D721Med (cell line): ENCODE data around the gene DDOST.
"Not testable (repeated sequence)": the region's sequence is repeated elsewhere in the genome, so short reads cannot be mapped to it uniquely, and the experiment has no call there.

Experiments used
- DNase-seq: peaks from one replicate; pipeline ENCODE4 v3.0.0; 2011; ENCODE audit warnings: low spot score; ENCODE audit not compliant: insufficient read length
- FAIRE-seq: peaks from 2 replicates; lab custom pipeline; 2011; peaks lifted over from hg19 to GRCh38; lab: Jason Lieb, UNC
- TF ChIP-seq, protein P1 (sequence below): IDR thresholded peaks from 2 replicates; pipeline ENCODE4 v1.5.1; 2012; ENCODE audit warnings: mild to moderate bottlenecking, control low read depth; ENCODE audit not compliant: insufficient read depth; ENCODE audit errors: missing control alignments

The DDOST gene

DNA sequence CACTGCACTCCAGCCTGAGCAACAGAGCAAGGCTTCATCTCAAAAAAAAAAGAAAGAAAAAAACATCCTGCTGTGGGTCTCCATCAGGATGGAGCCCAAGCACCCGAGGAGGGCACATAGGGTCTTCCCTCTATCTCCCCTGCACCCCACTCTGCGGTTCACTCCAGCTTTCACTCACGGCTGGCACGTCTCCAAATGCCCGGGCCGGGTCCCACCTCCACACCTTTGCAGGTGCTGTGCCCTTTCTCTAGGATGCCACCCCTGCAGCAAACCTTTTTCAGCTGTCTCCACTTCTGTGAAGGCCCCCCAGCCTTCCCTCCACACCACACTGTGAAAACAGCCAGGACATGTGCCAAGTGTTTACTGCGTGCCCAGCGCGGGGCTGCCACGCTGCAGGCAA, 22.4 kb upstream of the DDOST start:
- TF ChIP-seq, protein P1, sequence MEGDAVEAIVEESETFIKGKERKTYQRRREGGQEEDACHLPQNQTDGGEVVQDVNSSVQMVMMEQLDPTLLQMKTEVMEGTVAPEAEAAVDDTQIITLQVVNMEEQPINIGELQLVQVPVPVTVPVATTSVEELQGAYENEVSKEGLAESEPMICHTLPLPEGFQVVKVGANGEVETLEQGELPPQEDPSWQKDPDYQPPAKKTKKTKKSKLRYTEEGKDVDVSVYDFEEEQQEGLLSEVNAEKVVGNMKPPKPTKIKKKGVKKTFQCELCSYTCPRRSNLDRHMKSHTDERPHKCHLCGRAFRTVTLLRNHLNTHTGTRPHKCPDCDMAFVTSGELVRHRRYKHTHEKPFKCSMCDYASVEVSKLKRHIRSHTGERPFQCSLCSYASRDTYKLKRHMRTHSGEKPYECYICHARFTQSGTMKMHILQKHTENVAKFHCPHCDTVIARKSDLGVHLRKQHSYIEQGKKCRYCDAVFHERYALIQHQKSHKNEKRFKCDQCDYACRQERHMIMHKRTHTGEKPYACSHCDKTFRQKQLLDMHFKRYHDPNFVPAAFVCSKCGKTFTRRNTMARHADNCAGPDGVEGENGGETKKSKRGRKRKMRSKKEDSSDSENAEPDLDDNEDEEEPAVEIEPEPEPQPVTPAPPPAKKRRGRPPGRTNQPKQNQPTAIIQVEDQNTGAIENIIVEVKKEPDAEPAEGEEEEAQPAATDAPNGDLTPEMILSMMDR: no peak
- FAIRE-seq (no peak), DNase-seq (no peak)

DNA sequence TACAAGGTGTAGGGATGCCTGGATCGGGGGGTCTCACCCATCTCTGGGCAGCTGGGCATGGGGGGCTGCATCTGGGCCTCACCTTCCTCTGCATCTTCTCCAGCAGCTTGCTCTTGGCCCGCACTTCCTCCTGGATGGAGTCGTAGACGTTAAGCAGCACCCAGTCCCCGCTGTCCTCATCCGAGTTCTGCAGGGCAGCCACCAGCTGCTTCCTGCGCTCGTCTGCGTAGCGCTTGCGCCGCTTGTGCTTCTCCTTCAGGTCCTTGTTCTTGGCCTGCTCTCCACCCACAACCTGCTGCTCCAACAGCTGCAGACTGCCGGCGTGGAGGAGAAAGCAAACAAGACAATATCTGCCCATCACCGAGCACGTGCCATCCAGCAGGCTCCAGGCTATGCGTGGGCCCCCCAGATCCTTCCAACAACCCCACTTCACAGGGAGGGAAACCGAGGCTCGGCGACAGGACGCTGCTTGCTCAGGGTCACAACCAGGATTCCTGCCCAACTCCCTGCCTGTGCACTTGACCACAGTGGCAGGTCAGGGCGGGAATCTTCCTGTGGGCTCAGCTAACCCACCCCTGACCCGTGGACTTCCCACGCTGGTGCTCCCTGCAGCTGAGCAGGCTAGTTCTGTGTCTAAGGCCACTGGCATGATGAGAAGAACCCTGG, 21.5 kb upstream of the DDOST start:
- TF ChIP-seq, protein P1: no peak
- FAIRE-seq (no peak), DNase-seq (no peak)

DNA sequence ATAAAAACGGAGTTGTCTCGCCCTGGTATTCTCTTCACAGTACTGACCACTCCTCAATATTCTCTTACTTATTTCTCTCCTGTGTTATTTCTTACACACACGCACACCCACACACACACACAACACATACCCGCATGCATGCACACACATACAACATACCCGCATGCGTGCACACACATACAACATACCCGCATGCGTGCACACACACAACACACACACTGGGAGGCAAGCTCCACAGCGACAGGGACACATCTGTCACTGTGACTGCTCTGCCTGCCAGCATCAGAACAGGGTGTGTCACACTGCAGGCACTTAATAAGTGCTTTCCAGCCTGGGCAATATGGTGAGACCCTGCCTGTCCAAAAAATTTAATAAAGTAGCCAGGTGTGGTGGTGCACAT, 20.8 kb upstream of the DDOST start:
- no peak for DNase-seq
- TF ChIP-seq, protein P1: no peak
- FAIRE-seq: no peak

DNA sequence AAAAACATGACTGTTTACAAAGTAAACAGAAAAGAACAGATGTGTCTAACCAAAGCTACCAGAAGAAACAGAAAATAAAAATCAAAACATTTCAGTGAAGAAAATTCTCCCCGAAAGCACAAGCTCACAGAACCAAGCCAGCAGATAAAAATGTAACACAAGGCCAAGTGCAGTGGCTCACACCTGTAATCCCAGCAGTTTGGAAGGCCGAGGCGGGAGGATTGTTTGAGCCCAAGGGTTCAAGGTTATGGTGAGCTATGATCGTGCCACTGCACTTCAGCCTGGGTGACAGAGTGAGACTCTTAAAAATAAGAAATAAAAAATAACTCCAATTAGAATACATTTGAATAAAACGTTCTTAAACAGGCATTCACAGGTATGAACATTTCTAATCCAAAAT, 19.1 kb upstream of the DDOST start:
- FAIRE-seq: no peak
- TF ChIP-seq, protein P1: no peak
- DNase-seq: no peak

DNA sequence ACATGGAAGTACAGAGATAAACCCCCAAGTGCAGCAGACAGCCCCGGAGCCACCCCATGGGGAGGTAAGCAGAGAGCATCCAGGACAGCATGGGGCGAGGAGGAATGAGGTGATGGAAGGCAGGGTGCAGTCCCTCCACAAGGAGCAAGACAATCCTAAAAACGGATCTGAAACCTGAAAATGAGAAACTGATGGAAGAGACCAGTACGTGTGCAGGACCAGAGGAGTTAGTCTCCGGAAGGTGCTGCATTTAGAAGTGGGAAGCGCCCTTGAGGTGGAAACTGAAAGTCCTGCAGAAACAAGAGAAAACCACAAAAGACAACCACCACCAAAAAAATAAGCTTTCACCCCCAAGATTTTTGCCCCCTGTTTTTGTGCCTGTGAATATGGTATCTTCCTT, 17.4 kb upstream of the DDOST start:
- TF ChIP-seq, protein P1: no peak
- FAIRE-seq (no peak), DNase-seq (no peak)

DNA sequence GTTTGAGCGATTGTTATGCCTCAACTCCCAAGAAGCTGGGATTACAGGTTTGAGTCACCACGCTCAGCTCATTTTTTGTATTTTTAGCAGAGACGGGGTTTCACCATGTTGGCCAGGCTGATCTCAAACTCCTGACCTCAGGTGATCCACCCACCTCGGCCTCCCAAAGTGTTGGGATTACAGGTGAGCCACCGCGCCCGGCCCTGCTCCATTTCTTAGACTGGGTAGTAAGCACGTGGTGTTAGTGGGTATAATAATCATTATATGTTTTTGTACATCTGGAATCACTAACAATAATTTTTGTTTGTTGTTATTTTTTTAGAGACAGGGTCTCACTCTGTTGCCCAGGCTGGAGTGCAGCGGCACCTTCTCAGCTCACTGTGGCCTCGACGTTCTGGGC, 12.5 kb upstream of the DDOST start:
- DNase-seq, FAIRE-seq: not testable (repeated sequence)

DNA sequence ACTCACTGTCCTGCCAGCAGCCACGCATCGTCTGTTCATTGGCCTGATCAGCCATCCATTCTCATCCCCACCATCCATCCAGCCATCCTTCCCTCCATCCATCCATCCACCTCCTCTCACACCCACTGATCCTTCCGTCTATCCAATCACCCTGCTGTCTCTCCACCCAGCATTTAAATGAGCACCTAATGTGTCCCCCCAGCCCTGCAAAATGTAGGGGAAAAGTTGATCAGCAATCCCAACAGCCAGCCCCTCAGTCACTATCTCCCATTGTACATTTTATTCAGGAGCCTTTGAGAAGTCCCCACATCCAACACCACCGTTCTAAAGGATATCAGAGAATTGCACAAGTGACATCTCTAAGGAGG, 11.1 kb upstream of the DDOST start:
- TF ChIP-seq, protein P1: no peak

DNA sequence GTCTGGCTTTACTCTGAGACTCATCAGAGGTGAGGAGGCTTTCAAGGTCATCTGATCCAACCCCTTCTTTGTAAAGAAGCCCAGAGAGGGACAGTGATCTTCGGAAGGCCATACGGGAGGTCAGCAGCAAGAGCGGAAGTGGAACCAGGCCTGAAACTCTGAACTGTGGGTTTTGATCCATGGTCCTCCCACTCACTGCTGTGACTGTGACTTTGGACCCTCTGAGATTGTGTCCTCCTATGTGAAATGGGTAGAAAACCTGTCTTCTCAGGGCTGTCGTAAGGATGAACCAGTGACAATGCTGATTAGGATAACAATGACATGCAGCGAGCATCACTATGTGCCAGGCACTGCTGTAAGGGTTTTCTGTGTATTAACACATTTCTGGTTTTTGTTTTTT, 9.8 kb upstream of the DDOST start:
- DNase-seq (no peak), FAIRE-seq (no peak)
- TF ChIP-seq, protein P1: no peak

More for the DNA sequence above, 11.1 kb upstream of the DDOST start:
- FAIRE-seq (no peak), DNase-seq (no peak)
